HAP-1 (cell line): ENCODE measurements around the gene CPM.

Experiments
- DNase-seq, 2 experiments: peaks; one replicate each; pipeline ENCODE4 v3.0.0-alpha.2; 2016 to 2020; ENCODE audit warnings: low spot score in 2 of 2
- H3K27me3 ChIP-seq: fragments of 250-450 bp; sonication (Bioruptor Pico); 2 replicates; pipeline ENCODE4 v1.5.1; 2020; ENCODE audit warnings: low read depth, mild to moderate bottlenecking, moderate library complexity
- H3K36me3 ChIP-seq: fragments of 250-450 bp; sonication (Bioruptor Pico); replicated peaks from 2 replicates; pipeline ENCODE4 v1.5.1; 2020; ENCODE audit warnings: mild to moderate bottlenecking
- H3K4me1 ChIP-seq: fragments of 250-450 bp; sonication (Bioruptor Pico); 2 replicates; pipeline ENCODE4 v1.5.1; 2020; ENCODE audit warnings: mild to moderate bottlenecking
- H3K4me3 ChIP-seq: fragments of 250-450 bp; sonication (Bioruptor Pico); 2 replicates; pipeline ENCODE4 v1.5.1; 2020; ENCODE audit warnings: mild to moderate bottlenecking, moderate library complexity
- H3K9me3 ChIP-seq: fragments of 250-450 bp; sonication (Bioruptor Pico); 2 replicates; pipeline ENCODE4 v1.5.1; 2020; ENCODE audit warnings: mild to moderate bottlenecking, moderate library complexity
- in situ Hi-C: fragments of 300-500 bp; cut with MboI; formaldehyde crosslinking; loops from 3 replicates; pipeline ENCODE4 v1.14.3; 2020; ENCODE audit warnings: low sequenced_read_pairs, inconsistent platforms, mixed read lengths

The CPM gene

DNA sequence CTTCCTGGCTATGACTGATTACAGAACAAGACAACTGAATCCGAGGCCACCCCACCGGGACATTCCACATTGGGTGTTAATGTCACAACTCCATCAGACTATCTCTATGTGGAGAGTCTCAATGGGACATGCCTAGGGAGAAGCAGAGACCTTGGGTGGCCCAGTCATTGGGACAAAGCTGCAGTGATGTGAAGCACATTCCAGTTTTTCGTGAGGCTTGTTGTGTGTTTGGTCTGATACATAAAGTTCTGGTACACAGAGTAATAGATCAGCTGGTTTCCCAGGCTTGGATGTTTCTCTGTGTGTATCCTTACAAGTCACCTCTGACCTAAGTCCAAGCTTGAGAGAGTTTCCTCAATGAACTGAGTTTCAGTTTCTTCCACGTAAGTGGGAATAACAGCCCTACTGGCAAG, 42.3 kb downstream of the CPM start:
- H3K27me3 ChIP-seq, result no peaks in the 10 kb centered on the region
- H3K9me3 ChIP-seq, result no peaks in the 10 kb centered on the region
- no peak overlapping the region for H3K4me3 ChIP-seq
- H3K4me1 ChIP-seq, result no peaks in the 10 kb centered on the region
- H3K36me3 ChIP-seq, result no peaks in the 10 kb centered on the region
- in situ Hi-C loops, result no loop called here
- DNase-seq, result no peak

DNA sequence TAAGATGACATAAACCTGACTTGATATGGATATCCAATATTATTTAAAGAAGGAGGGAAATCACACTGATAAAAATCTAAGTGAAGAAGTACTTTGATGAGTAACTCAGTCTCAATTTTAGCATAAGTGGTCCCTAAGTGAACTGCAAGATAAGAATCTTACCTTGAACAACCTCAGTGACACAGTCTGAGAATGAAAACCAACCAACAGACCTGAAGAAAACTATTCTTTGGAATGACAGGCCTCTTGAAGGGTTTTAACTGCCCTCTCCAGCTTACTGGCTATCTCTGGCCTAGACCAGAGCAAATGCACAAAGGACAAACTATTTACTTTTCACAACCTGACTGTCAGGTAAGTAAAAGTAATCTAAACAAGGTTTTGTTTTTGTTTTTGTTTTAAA, 44.7 kb downstream of the CPM start:
- no peak for DNase-seq
- Histone ChIP-seq H3K36me3 (no peaks in the 10 kb centered on the region), H3K4me1 (no peaks in the 10 kb centered on the region)

DNA sequence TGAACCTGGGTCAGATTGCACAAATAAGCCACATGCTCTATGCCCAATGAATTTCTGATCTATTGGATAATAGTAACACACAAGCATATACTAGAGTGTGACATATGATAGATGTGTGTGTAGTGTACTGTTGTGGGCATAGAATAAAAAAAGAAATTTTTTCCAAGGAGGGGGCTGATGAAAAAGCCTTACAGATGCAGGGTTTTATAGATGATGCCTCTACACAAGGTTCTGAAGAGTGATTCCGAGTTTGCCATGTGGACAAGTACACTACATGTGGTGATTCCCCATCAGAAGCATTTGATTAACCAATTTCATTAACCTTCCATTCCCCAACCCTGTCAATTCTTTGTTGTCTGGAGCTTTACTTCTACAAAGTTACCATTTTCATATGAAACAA, 45.3 kb downstream of the CPM start:
- no peak for DNase-seq
- Histone ChIP-seq H3K9me3 (no peaks in the 10 kb centered on the region), H3K4me3 (no peak overlapping the region), H3K27me3 (no peaks in the 10 kb centered on the region), H3K36me3 (no peaks in the 10 kb centered on the region), H3K4me1 (no peaks in the 10 kb centered on the region)
- in situ Hi-C loops, result no loop called here

More for the DNA sequence above, 44.7 kb downstream of the CPM start:
- no peaks in the 10 kb centered on the region for H3K9me3 ChIP-seq
- in situ Hi-C loops, result no loop called here
- H3K27me3 ChIP-seq, result no peaks in the 10 kb centered on the region
- H3K4me3 ChIP-seq, result no peak overlapping the region

DNA sequence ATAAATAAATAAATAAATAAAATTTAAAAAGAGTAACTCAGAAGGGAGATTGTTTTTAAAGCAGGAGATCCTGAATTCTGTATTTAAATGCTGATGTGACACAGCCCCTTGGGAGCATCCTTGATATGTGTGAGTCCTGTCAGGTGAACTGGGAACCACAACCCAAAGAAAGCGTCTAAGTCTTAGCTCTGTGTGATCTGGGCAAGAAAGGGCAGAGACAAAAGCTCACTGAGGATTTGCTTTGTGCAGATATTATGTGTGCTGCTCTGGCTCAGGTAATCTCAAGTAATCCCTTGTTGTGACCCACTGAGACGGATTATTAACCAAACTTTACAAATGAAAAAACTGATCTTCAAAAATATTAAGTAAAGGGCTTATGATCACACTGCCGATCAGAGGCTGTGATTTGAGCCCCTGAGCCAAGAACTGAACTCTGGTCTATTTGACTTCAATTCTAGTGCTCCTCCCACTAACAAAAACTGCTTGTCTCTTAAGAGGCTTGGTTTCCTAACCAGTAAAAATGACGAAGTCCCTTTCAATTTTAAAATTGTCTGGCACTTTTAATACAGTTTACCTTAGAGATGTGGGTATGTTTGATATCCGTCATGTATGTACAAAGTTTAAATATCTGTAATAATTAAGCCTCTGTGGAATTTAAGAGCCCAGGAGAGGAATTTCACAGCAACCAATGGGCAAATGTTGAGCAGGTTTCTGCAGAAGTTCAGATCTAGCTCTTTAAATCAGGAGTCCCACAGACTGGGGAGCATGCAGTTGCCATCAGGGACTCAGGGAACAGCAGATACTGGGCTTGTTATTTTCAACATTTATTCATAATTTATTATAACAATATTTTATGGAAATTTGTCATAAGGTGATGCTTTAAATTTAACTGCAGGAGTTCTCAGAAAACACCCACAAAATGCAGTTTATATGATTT, 46.1 kb downstream of the CPM start:
- H3K9me3 ChIP-seq, result no peaks in the 10 kb centered on the region
- no peaks in the 10 kb centered on the region for H3K36me3 ChIP-seq
- H3K4me3 ChIP-seq, result no peak overlapping the region
- DNase-seq, result no peak
- H3K27me3 ChIP-seq, result no peaks in the 10 kb centered on the region
- in situ Hi-C loops, result no loop called here
- no peaks in the 10 kb centered on the region for H3K4me1 ChIP-seq

DNA sequence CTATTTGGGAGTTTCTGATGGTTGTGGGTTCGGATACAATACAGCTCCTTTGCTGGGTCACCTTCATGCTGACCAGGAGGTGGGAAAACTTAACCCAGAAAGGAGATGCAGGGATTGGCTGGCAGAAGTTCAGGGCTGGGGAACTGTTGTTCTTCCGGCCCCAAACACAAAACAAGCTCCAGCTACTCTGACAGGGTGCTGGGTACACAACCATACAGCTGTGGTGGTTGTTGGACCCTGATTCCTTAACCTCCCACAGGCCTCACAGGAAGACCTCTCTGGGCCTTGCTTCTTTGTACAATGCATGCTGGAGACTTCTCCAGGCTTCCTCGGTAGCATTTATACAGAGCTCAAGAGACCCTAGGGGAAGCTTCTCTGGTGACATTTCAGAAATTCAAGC, 47.6 kb downstream of the CPM start:
- Histone ChIP-seq H3K36me3 (no peaks in the 10 kb centered on the region), H3K27me3 (no peaks in the 10 kb centered on the region)

DNA sequence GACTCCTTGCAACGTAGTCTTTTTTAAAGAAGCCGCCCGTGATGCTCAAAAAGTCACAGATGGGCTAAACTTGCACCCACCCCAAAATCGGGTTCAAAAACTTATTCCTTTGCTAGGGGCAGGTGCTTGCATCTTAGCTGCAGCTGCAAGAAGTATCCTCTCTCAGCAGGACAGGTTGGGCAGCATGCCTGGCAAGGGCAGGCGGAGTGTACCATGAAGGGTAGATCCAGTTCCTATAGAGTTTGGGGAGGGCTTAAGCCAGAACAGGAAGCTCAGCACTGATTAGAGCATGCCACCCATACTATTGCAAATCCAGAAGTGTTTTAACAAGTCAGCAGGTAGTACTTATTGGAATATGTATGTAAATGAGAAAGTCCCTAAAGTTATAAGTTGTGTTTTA, 48.7 kb downstream of the CPM start:
- no peak for DNase-seq
- no peaks in the 10 kb centered on the region for H3K9me3 ChIP-seq
- no peaks in the 10 kb centered on the region for H3K36me3 ChIP-seq
- in situ Hi-C loops, result no loop called here
- no peaks in the 10 kb centered on the region for H3K27me3 ChIP-seq
- H3K4me3 ChIP-seq, result no peak overlapping the region
- H3K4me1 ChIP-seq, result no peaks in the 10 kb centered on the region

More for the DNA sequence above, 47.6 kb downstream of the CPM start:
- in situ Hi-C loops, result no loop called here
- Histone ChIP-seq H3K9me3 (no peaks in the 10 kb centered on the region), H3K4me3 (no peak overlapping the region), H3K4me1 (no peaks in the 10 kb centered on the region)
- no peak for DNase-seq

DNA sequence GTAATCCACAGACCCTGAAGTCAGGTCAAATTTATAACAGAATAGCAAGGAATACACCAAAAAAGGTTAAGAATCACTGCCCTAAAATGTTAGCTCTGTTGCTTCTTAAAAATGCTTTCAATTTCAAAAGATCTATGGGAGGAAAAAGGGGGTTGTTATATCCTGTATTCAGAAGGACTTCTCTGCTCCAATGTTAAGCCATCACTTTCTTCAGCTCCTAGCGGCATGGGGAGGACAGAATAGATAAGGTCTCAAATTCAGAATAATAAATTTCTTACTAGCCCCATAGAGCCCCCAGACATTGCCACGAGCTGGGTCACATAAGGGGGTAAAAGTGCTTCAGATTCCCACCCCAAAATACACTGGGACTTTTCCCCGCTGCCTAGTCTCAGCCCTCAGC, 49.8 kb downstream of the CPM start:
- no peaks in the 10 kb centered on the region for H3K4me1 ChIP-seq
- H3K27me3 ChIP-seq, result no peaks in the 10 kb centered on the region
- DNase-seq, result no peak
- no peaks in the 10 kb centered on the region for H3K36me3 ChIP-seq
- H3K4me3 ChIP-seq, result no peak overlapping the region
- in situ Hi-C loops, result no loop called here
- H3K9me3 ChIP-seq, result no peaks in the 10 kb centered on the region; the same call in 1 of the 2 replicates

DNA sequence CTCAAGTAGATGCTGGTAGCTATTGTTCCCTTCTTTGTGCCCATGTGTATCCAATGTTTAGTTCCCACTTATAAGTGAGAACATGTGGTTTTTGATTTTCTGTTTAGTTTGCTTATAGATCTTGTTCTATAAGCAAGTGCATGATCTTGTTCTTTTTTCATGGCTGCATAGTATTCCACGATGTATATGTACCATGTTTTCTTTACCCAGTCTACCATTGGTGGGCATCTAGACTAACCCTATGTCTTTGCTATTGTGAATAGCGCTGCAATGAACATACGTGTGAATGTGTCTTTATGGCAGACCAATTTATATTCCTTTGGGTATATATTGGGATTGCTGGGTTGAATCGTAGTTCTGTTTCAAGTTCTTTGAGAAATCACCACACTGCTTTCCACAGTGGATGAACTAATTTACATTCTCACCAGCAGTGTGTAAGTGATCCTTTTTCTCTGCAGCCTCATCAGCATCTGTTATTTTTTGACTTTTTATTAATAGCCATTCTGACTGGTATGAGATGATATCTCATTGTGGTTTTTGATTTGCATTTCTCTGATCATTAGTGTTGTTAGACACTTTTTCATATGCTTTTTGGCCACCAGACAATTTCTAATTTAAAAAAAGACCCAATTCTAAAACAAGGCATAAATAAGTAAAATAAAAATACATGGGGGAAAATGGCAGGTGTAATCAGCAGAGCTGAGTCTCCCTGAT, 50.6 kb downstream of the CPM start:
- no peaks in the 10 kb centered on the region for H3K36me3 ChIP-seq
- no peaks in the 10 kb centered on the region for H3K27me3 ChIP-seq
- no peak overlapping the region for H3K4me3 ChIP-seq
- in situ Hi-C loops, result no loop called here
- no peaks in the 10 kb centered on the region for H3K4me1 ChIP-seq
- DNase-seq, result no peak
- H3K9me3 ChIP-seq, result no peaks in the 10 kb centered on the region; the same call in 1 of the 2 replicates

DNA sequence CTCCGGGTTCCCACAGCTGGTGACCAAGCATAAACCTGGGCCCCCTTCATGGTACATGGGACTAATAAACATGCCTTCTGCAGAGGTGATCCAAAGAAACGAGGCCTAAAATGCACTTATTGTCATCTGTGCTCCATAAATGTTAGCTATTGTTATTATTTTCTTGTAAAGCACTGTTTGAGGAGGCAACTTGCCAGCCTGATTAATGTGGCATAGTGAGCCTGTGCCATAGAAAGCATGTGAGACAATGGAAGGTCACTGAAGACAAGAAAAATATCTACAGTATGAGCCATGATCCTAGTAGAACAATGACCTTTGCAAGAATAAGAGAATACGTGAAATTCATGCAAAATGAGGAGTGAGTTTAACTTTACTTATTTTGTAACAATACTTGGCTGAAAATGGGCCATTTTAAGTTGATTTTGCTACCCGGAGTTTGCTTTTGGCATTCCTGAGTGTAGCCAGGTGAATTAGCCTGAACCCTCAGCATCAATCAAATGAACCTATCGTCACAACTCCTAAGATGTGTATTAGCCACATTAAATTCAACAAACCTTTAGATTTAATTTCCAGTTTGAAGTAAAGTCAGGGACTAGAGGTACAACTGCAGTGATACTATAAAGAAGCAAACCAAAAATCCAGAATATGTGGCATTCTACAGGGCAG, 52.2 kb downstream of the CPM start:
- no peaks in the 10 kb centered on the region for H3K4me1 ChIP-seq
- no peaks in the 10 kb centered on the region for H3K27me3 ChIP-seq
- H3K9me3 ChIP-seq, result no peaks in the 10 kb centered on the region; the same call in 1 of the 2 replicates
- no peak overlapping the region for H3K4me3 ChIP-seq
- DNase-seq, result no peak
- in situ Hi-C loops, result no loop called here
- H3K36me3 ChIP-seq, result no peaks in the 10 kb centered on the region

DNA sequence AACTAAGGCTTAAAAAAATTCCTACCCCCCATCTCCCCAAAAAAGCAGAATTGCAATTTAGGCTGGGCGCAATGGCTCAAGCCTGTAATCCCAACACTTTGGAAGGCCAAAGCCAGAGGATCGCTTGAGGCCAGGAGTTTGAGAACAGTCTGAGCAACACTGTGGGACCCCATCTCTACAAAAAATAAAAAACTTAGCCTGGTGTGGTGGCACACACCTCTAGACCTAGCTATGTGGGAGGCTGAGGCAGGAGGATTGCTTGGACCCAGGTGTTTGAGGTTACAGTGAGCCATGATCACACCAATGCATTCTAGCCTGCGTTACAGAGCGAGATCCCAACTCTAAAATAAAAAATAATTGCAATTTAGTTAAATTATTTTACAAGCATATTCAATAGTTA, 54.1 kb downstream of the CPM start:
- H3K27me3 ChIP-seq, result no peaks in the 10 kb centered on the region
- no peaks in the 10 kb centered on the region for H3K4me1 ChIP-seq
- DNase-seq, result no peak
- no peak overlapping the region for H3K4me3 ChIP-seq
- H3K9me3 ChIP-seq, result no peaks in the 10 kb centered on the region; the same call in 1 of the 2 replicates
- in situ Hi-C loops, result no loop called here
- no peaks in the 10 kb centered on the region for H3K36me3 ChIP-seq

DNA sequence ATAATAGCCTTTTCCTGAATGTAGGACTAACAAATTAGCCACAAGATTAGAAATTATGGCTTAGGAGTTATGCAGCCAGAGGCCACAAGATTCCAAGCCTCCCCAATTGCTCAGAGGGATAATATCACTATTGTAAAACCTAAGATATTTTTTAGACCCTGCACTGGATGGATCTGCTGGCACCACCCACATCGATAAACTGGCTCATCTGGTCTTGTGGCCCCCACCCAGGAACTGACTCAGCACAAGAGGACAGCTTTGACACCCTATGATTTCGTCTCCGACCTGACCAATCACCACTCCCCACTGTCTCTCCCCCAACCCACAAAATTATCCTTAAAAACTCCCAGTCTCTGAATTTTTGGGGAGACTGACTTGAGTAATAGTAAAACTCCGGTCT, 54.7 kb downstream of the CPM start:
- in situ Hi-C loops, result no loop called here
- Histone ChIP-seq H3K27me3 (no peaks in the 10 kb centered on the region), H3K36me3 (no peaks in the 10 kb centered on the region), H3K4me3 (no peak overlapping the region), H3K4me1 (no peaks in the 10 kb centered on the region), H3K9me3 (no peaks in the 10 kb centered on the region; the same call in 1 of the 2 replicates)
- no peak for DNase-seq

DNA sequence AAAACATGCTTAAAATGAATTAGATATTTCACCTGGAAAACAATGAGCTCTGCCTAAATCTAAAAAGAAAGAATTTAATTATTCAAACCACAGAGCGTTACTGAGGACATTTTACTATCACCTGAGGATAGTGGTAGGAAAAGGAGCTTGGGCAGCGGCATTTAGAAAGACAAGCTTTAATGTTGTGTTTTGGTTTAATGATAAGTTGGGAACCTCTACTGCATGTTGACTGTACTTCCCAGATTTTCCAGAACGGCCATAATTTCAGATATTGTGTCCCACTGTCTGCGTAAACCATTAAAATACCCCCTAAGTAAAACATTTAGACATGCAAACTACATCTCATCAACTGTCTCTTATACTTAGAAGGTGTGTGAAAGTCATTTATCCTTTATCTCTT, 55.4 kb downstream of the CPM start:
- H3K36me3 ChIP-seq, result no peaks in the 10 kb centered on the region
- no peaks in the 10 kb centered on the region for H3K27me3 ChIP-seq
- no peaks in the 10 kb centered on the region for H3K4me1 ChIP-seq
- no peak overlapping the region for H3K4me3 ChIP-seq
- in situ Hi-C loops, result no loop called here
- no peaks in the 10 kb centered on the region; the same call in 1 of the 2 replicates for H3K9me3 ChIP-seq
- DNase-seq, result no peak

DNA sequence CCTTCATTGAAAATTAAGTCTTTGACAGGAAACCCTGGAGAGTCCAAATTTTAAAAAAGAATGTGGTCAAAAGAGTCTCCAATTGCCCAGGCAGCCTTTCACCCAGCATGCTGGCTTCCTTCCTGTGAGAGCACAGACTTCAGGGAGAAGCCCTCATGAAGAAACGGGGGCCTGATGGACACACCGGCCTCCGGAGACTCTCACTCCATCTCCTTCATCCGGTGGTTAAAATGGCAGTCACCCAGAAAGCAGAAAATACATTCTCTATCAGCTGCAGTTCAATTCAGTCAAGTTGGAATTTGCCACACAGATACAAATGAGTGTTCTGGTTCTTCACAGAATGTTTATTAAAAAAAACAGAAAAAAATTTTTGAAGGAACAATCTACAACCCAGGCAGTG, 56.5 kb downstream of the CPM start:
- H3K4me3 ChIP-seq, result no peak overlapping the region
- H3K9me3 ChIP-seq, result no peaks in the 10 kb centered on the region; the same call in 1 of the 2 replicates
- DNase-seq, result no peak
- no peaks in the 10 kb centered on the region for H3K27me3 ChIP-seq
- no peaks in the 10 kb centered on the region for H3K4me1 ChIP-seq
- in situ Hi-C loops, result no loop called here
- no peaks in the 10 kb centered on the region for H3K36me3 ChIP-seq

DNA sequence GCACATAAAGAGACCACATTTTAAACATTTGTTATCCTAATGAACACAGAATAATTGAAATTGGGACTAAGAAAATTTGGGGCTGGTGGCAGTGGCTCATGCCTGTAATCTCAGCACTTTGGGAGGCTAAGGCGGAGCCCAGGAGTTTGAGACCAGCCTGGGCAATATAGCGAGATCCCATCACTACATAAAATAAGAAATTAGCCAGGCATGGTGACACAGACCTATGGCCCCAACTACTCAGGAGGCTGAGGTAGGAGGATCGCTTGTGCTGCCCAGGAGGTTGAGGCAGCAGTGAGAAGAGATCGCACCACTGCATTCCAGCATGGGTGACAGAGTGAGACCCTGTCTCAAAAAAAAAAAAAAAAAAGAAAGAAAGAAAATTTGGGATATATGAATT, 59.7 kb downstream of the CPM start:
- H3K9me3 ChIP-seq, result no peaks in the 10 kb centered on the region; the same call in 1 of the 2 replicates
- no peaks in the 10 kb centered on the region for H3K27me3 ChIP-seq
- no peaks in the 10 kb centered on the region for H3K4me1 ChIP-seq
- no peaks in the 10 kb centered on the region for H3K36me3 ChIP-seq
- in situ Hi-C loops, result loop anchor here (25.0 kb wide), 1 partner anchor 364 kb away; the partner anchor contains the start of gene CPSF6
- no peak for DNase-seq
- no peak overlapping the region for H3K4me3 ChIP-seq
